Endodermal cell (in vitro differentiated cells): ENCODE results near the gene CAMTA1. TPM values are rescaled to one million over a fixed set of nuclear protein-coding genes. Genes with fewer than 3 reads are reported as not detected.

Experiments used
- DNase-seq: peaks from one replicate; pipeline ENCODE4 v3.0.0-alpha.2; 2017
- H3K27ac ChIP-seq: 2 replicates; pipeline ENCODE4 v1.5.1; 2013; ENCODE audit warnings: mild to moderate bottlenecking, low read depth, low read length, moderate library complexity
- H3K27me3 ChIP-seq: 2 replicates; pipeline ENCODE4 v1.6.1; 2013; ENCODE audit warnings: mild to moderate bottlenecking, low read length, moderate library complexity; ENCODE audit not compliant: insufficient read depth, control insufficient read depth, poor library complexity, severe bottlenecking
- H3K36me3 ChIP-seq: 2 replicates; pipeline ENCODE4 v1.7.0; 2013; ENCODE audit warnings: mild to moderate bottlenecking, low read length, moderate library complexity; ENCODE audit not compliant: control insufficient read depth, insufficient read depth
- H3K4me1 ChIP-seq: one replicate; pipeline ENCODE4 v1.7.0; 2013; ENCODE audit warnings: low read length; ENCODE audit not compliant: control insufficient read depth, insufficient read depth
- H3K4me3 ChIP-seq: 2 replicates; pipeline ENCODE4 v1.5.1; 2013; ENCODE audit warnings: mild to moderate bottlenecking, low read length, moderate library complexity
- H3K9ac ChIP-seq: 2 replicates; pipeline ENCODE4 v1.6.1; 2013; ENCODE audit warnings: mild to moderate bottlenecking, low read length, moderate library complexity; ENCODE audit not compliant: poor library complexity, severe bottlenecking; ENCODE audit errors: extremely low read depth
- H3K9me3 ChIP-seq: 2 replicates; pipeline ENCODE4 v1.6.1; 2013; ENCODE audit warnings: mild to moderate bottlenecking, low read length, moderate library complexity; ENCODE audit not compliant: control insufficient read depth
- H3K27ac Mint-ChIP-seq: 2 replicates; pipeline ENCODE4 v1.8.0; 2020; ENCODE audit warnings: mixed read lengths
- H3K27me3 Mint-ChIP-seq: 2 replicates; pipeline ENCODE4 v1.8.0; 2021; ENCODE audit warnings: mild to moderate bottlenecking, mixed read lengths; ENCODE audit not compliant: insufficient read depth
- H3K36me3 Mint-ChIP-seq: 2 replicates; pipeline ENCODE4 v1.8.0; 2020; ENCODE audit warnings: low read depth, mixed read lengths
- H3K4me1 Mint-ChIP-seq: 2 replicates; pipeline ENCODE4 v1.8.0; 2020; ENCODE audit warnings: mixed read lengths
- H3K4me3 Mint-ChIP-seq: 2 replicates; pipeline ENCODE4 v1.8.0; 2020; ENCODE audit warnings: mild to moderate bottlenecking, moderate library complexity, mixed read lengths
- H3K9me3 Mint-ChIP-seq: 2 replicates; pipeline ENCODE4 v1.8.0; 2020; ENCODE audit warnings: mild to moderate bottlenecking, mixed read lengths
- WGBS, 2 experiments: methylation state at CpG; one replicate each; pipeline versions ENCODE4 v1.1.5 to v1.1.7; 2013; ENCODE audit warnings: missing lambda C conversion rate in 2 of 2, mixed read lengths in 1 of 2; ENCODE audit not compliant: insufficient coverage in 1 of 2, insufficient read length in 1 of 2; 5-methylcytosine and 5-hydroxymethylcytosine counted together
- total RNA-seq, 2 donors: library from RNA; stranded (reverse); fragmentation: NEBNext Ultra II Directional in 1 of 2; extraction: Animal tissue kit (Norgen Biotek cat#: 25700) in 1 of 2; gene quantifications; 2 replicates in 1 of 2; 3 replicates in 1 of 2; pipeline ENCODE4 v1.2.1, GENCODE V29; 2021
- TF ChIP-seq, protein P1 (sequence below): fragments of 200-600 bp; sonication (generic); conservative IDR thresholded peaks from 2 replicates; pipeline ENCODE4 v1.5.0; 2021; ENCODE audit warnings: antibody characterized with exemption, mild to moderate bottlenecking

CAMTA1 gene
- total RNA-seq, 2 donors from 2014 or later, result 123 to 137 TPM

- Mint-ChIP-seq H3K36me3 (no peaks in the 10 kb centered on the region), H3K27ac (no peak overlapping the region), H3K4me3 (no peak overlapping the region), H3K27me3 (no peaks in the 10 kb centered on the region), H3K9me3 (no peaks in the 10 kb centered on the region), H3K4me1 (peaks cover 2% of the 10 kb centered on the region)
- no peak for DNase-seq
- H3K36me3 ChIP-seq, result no peaks in the 10 kb centered on the region
- TF ChIP-seq, protein P1, sequence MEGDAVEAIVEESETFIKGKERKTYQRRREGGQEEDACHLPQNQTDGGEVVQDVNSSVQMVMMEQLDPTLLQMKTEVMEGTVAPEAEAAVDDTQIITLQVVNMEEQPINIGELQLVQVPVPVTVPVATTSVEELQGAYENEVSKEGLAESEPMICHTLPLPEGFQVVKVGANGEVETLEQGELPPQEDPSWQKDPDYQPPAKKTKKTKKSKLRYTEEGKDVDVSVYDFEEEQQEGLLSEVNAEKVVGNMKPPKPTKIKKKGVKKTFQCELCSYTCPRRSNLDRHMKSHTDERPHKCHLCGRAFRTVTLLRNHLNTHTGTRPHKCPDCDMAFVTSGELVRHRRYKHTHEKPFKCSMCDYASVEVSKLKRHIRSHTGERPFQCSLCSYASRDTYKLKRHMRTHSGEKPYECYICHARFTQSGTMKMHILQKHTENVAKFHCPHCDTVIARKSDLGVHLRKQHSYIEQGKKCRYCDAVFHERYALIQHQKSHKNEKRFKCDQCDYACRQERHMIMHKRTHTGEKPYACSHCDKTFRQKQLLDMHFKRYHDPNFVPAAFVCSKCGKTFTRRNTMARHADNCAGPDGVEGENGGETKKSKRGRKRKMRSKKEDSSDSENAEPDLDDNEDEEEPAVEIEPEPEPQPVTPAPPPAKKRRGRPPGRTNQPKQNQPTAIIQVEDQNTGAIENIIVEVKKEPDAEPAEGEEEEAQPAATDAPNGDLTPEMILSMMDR, result no peak
- no peak overlapping the region for H3K4me3 ChIP-seq
- no peaks in the 10 kb centered on the region for H3K9me3 ChIP-seq
- no peak overlapping the region for H3K27ac ChIP-seq
- 88 to 100% methylated on average over 2 of the region's 2 CpGs for WGBS, 2 experiments
- H3K4me1 ChIP-seq, result no peaks in the 10 kb centered on the region
- H3K27me3 ChIP-seq, result no peaks in the 10 kb centered on the region
- H3K9ac ChIP-seq, result no peak overlapping the region
Observed at GRCh38 chr1:7339953-7340352, 554.7 kb downstream of the CAMTA1 start.

DNA sequence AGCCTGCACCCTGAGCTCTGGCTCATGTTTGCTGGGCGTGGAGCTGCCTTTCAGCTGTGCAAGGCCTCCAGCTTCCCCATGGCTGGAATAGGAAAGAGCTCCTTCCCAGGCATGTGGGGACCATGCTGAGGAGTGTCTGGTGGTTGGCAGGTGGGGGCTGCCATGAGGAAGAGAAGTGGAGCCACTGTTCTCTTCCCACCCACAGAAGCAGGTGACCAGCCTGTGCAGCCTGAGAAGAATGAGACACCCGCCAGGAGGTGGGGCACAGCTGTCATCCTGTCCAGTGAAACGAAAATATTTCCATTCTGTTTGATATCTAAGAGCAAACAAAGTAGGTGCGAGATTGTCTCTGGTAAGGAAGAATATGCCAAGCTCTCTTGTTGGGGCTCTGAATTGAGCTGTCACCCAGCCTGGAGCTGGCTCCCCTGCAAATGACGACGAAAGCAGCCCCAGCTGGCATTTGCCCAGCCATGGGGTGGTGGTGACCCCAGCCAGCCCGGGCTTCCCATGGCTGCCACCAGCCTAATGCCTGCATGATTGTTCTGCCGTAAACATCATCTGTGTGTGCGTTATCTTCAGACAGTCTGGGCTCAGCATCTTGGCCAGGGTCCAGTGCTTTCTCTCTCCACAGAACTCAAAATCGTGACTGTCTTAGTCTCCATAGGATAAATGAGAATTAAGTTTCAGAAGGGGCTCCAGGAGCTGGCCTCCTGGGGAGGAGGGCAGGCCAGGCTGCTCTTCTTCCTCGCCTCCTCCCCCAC, 556.1 kb downstream of the CAMTA1 start:
- no peaks in the 10 kb centered on the region for H3K9me3 Mint-ChIP-seq
- no peak for DNase-seq
- H3K27ac Mint-ChIP-seq, result no peak overlapping the region
- no peak overlapping the region for H3K9ac ChIP-seq
- TF ChIP-seq, protein P1, result no peak
- no peak overlapping the region for H3K4me3 ChIP-seq
- WGBS, 2 experiments, result 88 to 89% methylated on average over 3 to 11 of the region's 11 CpGs
- H3K4me3 Mint-ChIP-seq, result no peak overlapping the region
- no peaks in the 10 kb centered on the region for H3K27me3 ChIP-seq
- no peaks in the 10 kb centered on the region for H3K36me3 ChIP-seq
- H3K4me1 Mint-ChIP-seq, result peaks cover 2% of the 10 kb centered on the region
- H3K4me1 ChIP-seq, result no peaks in the 10 kb centered on the region
- no peaks in the 10 kb centered on the region for H3K9me3 ChIP-seq
- H3K36me3 Mint-ChIP-seq, result no peaks in the 10 kb centered on the region
- H3K27ac ChIP-seq, result no peak overlapping the region
- no peaks in the 10 kb centered on the region for H3K27me3 Mint-ChIP-seq

DNA sequence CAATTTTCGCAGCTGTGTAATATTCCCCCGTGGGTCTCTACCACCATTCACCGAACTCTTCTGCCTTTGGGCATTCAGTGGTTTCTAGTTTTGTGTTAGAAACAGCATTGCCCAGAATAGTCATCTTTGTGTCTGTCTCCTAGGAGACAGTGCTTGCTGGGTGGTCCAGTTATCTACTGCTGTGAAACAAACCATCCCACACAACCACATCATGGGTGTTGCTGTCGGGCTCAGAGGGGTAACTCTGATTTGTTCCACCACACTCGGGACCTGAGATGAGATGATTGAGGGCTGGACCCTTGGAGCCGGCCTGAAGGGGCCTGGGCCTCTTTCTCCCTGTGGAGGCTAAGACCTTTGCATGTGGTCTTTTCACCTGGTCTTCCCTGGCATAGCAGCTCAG, 558.6 kb downstream of the CAMTA1 start:
- peaks cover 2% of the 10 kb centered on the region for H3K4me1 Mint-ChIP-seq
- 87 to 100% methylated on average over 1 to 6 of the region's 6 CpGs for WGBS, 2 experiments
- no peak overlapping the region for H3K27ac Mint-ChIP-seq

More for the DNA sequence above, 558.6 kb downstream of the CAMTA1 start:
- Histone ChIP-seq H3K27ac (no peak overlapping the region), H3K27me3 (no peaks in the 10 kb centered on the region), H3K4me1 (no peaks in the 10 kb centered on the region), H3K9me3 (no peaks in the 10 kb centered on the region), H3K4me3 (no peak overlapping the region), H3K36me3 (no peaks in the 10 kb centered on the region), H3K9ac (no peak overlapping the region)
- Mint-ChIP-seq H3K9me3 (no peaks in the 10 kb centered on the region), H3K36me3 (no peaks in the 10 kb centered on the region), H3K27me3 (no peaks in the 10 kb centered on the region), H3K4me3 (no peak overlapping the region)
- TF ChIP-seq, protein P1, result no peak
- no peak for DNase-seq
